DMS153 (cell line): Measurements from ENCODE around the gene IL22RA2.
"Not testable (repeated sequence)": the region's sequence is repeated elsewhere in the genome, so short reads cannot be mapped to it uniquely, and the experiment has no call there.

ENCODE experiments used
- DNase-seq: peaks from one replicate; lab custom pipeline; 2025; lab: John Stamatoyannopoulos, UW

The IL22RA2 gene

GRCh38 chr6:137123078-137123477, 50.4 kb downstream of the IL22RA2 start:
- no peak for DNase-seq

DNA sequence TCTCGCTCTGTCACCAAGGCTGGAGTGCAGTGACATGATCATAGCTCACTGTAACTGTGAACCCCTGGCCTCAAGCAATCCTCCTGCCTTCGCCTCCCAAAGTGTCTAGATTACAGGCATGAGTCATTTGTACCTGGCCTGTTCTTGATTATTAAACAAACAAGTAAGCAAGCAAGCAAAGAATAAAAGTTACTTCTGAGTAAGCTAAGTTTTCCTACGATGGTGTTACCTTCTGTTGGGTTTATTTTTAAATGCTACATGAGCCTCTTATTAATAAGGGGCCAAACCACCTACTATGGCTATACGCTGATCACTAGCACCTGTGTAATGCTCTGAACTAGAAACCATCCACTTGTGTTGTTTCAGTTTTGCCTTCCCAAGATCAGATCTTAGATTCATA, 50.8 kb downstream of the IL22RA2 start:
- DNase-seq: no peak

GRCh38 chr6:137121401-137121997, 51.9 kb downstream of the IL22RA2 start:
- DNase-seq: no peak

DNA sequence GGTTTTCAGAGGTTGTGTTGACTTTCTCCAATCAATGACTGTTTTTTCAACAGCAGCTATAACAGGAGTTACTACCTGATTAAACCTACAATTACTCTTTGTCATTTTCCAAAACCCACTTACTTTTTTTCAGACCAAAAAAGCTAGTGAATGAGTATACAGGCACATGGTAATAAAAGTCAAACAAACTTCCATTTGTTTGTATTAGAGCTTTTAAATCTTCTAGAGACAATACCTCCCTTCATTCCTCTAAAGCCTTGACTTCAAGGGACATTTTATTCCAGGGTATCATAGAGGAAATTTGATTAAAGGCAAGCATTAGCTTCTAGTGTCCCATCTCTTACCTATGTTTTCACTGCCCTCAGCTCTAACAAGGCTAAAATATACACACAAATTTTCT, 52.7 kb downstream of the IL22RA2 start:
- DNase-seq: no peak

DNA sequence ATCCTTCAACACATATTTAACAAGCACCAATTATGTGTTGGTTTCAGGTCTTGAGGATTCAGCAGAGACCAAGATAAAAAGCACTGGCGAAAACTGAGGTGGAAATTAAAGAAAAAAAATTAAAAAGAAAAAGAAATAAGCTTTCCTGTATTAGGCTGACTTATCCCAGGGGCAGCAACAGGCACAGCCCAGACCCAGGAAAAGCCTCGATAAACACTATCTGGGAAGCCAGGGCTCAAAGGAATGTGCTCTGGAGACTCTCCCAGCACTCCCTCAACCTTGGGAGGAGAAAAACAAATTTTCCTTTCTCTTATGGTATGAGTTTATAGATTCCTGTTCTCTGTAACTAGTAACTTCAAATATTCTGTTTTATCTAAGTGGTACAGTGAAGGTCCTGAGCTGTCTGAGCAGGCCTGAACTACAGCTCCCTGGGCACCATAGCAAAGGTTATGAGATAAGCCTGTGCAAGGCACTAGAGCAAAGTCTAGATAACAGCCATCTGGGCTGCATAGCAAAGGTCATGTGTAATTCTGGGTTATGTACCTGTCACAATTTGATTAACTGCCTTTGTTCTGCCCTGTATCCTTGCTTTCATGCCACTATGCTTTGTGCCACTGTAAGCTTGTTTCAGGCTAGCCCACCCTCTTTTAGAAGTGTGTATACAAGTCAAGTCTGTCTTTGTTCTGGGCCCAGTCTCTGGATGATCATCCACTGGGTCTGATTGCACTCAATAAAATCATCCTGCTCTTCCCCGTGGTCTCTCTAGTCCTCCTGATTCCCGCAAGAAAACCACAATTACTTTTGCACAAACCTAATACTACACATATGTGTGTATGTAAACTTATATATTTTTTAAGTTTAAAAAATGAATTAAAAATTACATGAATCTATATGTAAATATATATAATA, 54.0 kb downstream of the IL22RA2 start:
- no peak for DNase-seq

GRCh38 chr6:137117581-137117980, 55.9 kb downstream of the IL22RA2 start:
- DNase-seq: no peak

- DNase-seq: no peak
Observed at GRCh38 chr6:137116807-137117206, 56.6 kb downstream of the IL22RA2 start.

DNA sequence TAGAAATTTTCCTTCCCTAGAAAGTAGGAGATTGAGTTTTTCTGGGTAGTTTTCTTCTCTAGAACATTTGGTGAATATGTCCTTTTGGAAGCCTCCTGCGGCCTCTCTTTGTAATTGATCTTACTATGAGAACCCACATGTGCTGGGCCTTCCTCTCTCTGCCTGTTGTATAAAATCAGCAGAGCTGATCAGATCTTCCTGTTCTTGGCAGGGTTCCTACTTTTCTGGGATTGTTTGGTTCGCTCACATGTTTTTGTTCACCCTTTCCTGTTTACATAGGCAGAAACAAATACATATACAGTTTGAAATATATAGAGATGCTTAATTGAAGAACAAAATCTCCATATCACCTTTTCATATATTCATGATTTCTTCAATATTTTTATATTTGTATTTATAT, 57.8 kb downstream of the IL22RA2 start:
- DNase-seq: peak; percentile 56

DNA sequence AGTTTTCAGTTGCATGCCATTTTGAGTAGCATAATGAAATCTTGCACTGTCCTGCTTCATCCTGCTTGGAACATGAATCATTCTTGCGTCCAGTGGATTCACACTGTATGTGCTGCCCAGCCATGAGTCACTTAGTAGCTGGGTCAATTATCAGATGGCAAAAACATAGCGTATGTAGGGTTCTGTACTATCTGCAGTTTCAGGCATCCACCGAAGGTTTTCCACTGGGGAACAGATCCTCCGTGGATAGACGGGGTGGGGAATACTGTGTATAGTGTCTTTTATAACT, 61.4 kb downstream of the IL22RA2 start:
- DNase-seq: no peak

DNA sequence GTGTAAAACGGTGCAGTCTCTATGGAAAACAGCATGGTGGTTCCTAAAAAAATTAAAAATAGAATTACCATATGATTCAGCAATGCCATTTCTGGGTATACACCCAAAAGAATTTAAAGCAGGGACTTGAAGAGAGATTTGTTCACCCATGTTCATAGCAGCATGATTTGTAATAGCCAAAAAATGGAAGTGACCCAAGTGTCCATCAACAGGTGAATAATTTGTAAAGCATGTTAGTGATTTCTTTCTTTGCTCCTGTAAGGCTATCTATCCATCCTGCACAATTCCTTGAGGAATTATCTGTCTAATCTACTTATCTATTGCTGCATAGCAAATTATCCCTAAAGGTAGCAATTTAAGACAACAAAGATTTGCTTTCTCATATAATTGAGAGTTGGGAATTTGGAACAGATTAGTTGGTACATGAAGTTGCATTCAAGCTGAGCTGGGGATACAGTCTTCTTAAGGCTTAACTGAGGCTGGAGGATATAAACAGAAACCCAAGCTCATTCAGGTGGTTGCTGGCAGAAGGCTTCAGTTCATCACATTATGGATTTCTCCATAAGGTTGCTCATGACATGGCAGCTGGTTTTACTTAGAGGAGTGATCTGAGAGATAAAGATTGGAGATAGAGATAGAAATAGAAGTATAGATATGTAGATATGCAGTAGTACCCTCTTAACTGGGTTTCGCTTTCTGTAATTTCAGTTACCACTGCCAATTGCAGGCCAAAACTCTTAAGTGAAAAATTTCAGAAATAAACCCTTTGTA, 62.0 kb downstream of the IL22RA2 start:
- no peak for DNase-seq

DNA sequence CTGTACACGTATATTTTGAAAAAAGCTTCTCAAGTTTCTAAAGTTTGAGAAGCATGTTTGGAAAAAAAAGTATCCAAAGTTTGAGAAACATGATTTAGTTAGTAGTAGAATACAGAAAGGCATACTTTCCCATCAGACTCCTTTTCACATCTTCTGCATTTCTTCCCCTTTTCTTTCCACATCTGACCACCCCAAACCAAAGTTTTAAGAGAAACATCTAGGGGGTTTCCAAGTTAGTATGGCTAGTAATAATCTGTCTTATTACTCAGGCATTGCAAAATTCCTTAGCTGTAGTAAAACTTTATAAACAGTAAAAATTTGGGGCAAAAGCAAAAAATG, 65.7 kb downstream of the IL22RA2 start:
- DNase-seq: no peak

DNA sequence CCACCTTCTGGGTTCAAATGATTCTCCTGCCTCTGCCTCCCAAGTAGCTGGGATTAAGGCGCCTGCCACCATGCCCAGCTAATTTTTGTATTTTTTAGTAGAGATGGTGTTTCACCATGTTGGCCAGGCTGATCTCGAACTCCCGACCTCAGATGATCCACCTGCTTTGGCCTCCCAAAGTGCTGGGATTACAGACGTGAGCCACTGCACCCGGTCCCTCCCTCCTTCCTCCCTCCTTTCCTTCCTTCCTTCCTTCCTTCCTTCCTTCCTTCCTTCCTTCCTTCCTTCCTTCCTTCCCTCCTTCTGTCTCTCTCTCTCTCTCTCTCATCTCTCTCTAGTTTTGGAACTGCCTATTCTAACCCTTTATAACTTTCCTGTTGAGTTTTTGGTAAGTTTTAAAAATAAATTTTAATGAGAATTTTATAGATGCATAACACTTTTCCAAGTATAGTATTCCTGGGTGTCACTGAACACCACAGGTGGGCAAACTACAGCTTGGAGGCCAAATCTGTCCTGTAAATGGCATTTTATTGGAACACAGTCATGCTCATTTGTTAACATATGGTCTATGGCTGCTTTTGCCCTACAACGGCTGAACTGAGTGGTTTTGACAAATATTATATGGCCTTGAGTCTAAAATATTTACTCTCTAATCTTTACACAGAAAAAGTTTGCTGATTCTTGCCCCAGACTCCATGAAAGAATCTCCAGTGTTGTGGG, 66.2 kb downstream of the IL22RA2 start:
- not testable (repeated sequence) for DNase-seq

DNA sequence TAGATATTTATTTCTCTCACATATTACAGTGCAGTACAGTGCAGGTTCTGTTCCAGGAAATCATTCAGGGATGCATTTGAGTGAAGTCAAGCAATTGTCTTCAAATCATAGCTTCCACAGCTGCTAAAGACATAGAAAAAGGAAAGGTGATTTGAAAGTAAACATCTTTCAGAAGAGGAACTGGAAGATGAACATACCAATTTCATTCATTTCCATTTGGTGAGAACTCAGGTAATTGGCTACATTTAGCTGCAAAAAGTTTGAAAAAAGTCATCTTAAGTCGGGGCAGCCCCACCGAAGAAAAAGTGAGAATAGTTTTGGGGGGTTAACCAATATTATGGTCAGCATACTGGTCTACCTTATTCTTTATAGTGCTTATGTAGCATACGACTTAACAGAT, 67.3 kb downstream of the IL22RA2 start:
- no peak for DNase-seq

DNA sequence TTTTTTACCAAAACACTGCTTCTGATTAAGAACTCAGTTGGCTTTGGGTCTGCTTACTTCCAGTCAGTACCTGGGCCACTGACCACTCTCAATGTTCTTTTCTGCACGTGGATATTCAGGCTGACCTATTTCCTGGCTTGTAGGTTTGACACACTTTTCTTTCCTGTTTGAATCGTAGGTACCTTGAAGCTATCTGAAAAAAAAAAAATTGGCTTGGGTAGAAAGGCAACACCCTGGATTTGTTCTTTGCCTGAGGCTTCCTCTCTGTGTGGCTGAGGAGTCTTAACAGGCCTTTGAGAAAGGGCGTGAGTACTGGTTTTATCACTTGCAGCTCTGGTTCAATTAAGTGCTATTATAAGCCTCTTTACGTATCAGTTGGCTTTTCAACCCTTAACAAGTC, 68.1 kb downstream of the IL22RA2 start:
- no peak for DNase-seq

DNA sequence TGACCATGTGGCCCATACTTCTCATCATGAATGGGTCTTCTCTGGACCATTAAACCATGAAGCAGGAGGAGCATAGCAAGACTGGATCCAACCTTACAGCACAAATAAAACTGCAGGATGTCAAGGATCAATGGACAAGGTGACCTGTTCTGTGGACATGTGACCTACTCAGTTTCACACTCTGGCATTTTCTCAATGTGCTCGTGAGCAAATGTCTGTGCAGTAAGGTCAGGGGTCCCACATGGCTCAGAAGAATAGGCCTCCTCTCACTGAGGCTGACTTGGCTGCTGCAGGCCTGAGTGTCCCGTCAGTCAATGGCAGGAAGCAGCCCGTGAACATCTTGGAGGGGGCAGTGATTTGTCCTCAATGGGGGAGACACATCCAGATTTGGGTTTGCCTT, 68.5 kb downstream of the IL22RA2 start:
- DNase-seq: no peak

DNA sequence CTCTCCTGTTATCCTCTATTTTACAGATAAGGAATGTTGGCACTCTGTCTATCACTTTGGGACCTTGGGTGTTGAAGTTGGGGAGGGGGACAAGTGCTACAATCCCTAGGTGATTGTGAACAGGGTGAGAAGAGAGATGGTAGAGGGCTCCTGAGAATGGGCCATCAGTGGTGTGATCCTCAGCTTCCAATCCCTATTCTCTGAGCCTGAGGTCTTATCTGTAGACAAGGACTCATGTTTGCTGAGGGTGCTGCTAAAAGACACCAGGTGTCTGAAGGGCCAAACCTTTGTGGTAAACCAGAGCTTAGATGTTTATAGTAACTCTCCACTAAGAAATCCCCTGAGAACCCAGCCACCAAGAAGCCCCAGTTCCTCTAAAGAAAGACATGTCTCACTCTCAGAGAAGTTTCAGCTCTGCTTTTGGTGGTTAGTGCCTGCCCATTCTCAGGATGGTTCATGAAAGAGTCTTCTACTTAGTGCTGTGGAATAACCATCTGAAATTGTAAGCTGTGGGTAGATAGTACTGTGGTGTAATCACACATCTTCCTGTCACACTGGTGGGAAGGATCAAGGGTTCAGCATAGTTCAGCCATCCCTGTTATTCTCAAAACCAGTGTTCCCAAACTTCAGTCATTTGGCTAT, 70.5 kb downstream of the IL22RA2 start:
- DNase-seq: no peak

DNA sequence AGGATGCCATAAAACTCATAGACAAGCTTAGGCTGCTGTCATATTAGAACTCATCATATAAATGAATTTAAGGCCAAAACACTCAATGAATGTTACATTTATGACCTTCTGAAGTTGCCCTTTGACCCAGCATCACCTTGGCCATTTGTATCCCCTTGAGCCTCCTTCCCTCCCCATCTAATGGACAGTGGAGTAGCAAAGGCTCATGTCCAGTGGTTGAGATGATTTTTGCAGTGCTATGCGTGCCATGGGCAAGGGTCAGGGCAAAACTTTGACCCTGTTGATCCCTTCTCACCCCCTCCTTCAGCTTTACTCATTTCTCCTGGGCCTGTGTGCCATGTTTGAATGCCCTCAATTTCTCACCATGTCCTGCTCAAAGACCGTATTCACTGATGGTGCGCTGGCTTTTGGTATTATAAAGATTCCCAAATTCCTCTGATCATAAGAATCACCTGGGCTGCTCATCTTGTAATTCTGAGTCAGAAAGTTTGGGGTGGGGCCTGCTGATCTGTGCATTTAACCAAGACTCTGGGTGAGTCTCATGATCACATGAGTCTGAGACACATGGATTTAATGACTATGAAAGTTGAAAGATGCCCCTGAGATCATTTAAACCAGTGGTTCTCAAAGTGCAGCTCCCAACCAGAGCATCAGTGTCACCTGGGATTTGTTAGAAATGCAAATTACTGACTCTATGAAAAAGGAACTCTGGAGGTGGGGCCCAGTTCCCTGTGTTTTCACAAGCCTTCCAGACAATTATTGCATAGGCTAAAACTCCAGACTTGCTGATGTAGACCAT, 71.2 kb downstream of the IL22RA2 start:
- no peak for DNase-seq

- DNase-seq: no peak
Observed at GRCh38 chr6:137099689-137100403, 73.6 kb downstream of the IL22RA2 start.

GRCh38 chr6:137097526-137097925, 75.9 kb downstream of the IL22RA2 start:
- DNase-seq: no peak

DNA sequence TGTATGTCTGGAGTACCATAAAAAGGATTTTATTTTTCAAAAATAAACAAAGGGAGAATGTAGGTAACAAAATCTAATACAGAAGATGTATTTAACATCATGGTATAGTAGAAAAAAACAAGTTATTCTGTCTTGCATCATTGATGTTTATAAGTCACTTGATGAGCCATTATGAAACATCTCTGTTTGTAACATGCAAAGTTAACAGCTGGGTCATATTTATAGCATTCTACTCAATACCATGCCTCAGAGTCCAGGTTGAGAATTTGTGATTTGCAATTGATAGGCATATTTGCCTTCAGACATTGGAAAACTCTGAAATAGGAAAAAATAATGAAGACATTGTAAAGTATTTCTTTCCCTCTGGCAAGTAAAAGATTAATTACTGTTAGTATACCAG, 76.4 kb downstream of the IL22RA2 start:
- DNase-seq: no peak
